SK-N-MC (cell line): Measurements from ENCODE around the gene CENPA.
A peak's percentile ranks its signal among the peaks of the same experiment; 100 is the strongest.

Source experiments
- DNase-seq: peaks from one replicate; pipeline ENCODE4 v3.0.0-alpha.2; 2011; ENCODE audit warnings: low read depth, low spot score
- H3K27ac ChIP-seq: fragments of 200-600 bp; sonication (generic); 2 replicates; pipeline ENCODE4 v1.5.1; 2016; ENCODE audit warnings: mixed run types
- H3K36me3 ChIP-seq: fragments of 200-600 bp; sonication (generic); 2 replicates; pipeline ENCODE4 v1.6.1; 2017; ENCODE audit warnings: antibody characterized with exemption, low read length, mixed read lengths; ENCODE audit not compliant: insufficient read depth
- H3K4me3 ChIP-seq: fragments of 200-600 bp; sonication (generic); 2 replicates; pipeline ENCODE4 v1.5.1; 2016
- H3K9ac ChIP-seq: fragments of 200-600 bp; sonication (generic); 2 replicates; pipeline ENCODE4 v1.8.0; 2017; ENCODE audit warnings: mixed run types, mixed read lengths; ENCODE audit not compliant: insufficient read length
- H3K9me3 ChIP-seq: fragments of 200-600 bp; sonication (generic); 2 replicates; pipeline ENCODE4 v1.6.1; 2017; ENCODE audit warnings: low read depth, mild to moderate bottlenecking, antibody characterized with exemption, low read length, moderate library complexity, mixed read lengths
- EZH2 ChIP-seq: fragments of 200-600 bp; sonication (generic); IDR thresholded peaks from one replicate; pipeline ENCODE4 v1.6.1; 2017; ENCODE audit warnings: antibody characterized with exemption
- FOXP2 ChIP-seq: optimal IDR thresholded peaks from 2 replicates; pipeline ENCODE3; 2011; ENCODE audit warnings: mild to moderate bottlenecking, moderate library complexity; ENCODE audit not compliant: insufficient read depth; ENCODE audit errors: extremely low read length, control extremely low read depth
- POLR2AphosphoS5 ChIP-seq: IDR thresholded peaks from 2 replicates; pipeline ENCODE4 v1.6.1; 2012; ENCODE audit warnings: mild to moderate bottlenecking, low read depth, low read length, borderline replicate concordance

The CENPA gene

DNA sequence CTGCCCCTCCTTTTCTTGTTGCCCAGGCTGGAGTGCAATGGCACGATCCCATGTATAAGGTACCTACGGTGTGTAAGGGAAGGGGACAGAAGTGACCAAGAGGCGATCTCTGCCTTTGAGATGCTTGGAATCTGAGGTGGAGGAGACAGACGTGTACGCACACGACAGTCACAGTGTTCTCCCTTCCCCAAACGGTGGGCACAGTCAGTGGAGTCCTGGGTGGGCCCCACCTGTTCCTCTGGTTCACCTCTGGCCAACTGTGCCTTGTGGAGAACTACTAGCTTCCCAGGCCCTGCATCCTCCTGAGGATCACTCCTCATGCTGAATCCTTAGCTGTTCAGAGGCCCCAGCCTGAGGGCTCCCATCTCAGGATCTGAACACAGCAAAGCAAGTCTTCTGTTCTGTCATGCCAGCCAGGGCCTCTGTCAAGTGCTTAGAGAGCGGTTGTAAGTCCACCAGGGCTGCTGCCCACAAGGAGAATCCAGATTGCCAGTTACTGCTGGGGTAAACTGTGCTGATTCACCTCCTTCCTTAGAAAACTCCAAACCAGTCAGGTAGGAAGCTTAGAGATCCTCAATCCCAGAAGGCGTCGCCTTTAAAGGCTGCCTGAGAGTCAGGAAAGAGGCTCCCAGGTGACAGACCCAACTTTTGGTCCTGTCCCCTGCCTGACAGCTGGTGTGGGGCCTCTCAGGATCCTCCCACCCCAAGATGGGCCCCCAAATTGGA, 20.2 kb upstream of the CENPA start:
- DNase-seq, result no peak
- no peak for TF ChIP-seq EZH2
- no peak for TF ChIP-seq POLR2AphosphoS5
- no peak for TF ChIP-seq FOXP2
- no peaks in the 10 kb centered on the region for H3K36me3 ChIP-seq
- H3K9me3 ChIP-seq, result no peaks in the 10 kb centered on the region
- peak overlapping the region; percentile 7 for H3K9ac ChIP-seq
- H3K4me3 ChIP-seq, result peak overlapping the region; percentile 88
- H3K27ac ChIP-seq, result no peak overlapping the region

GRCh38 chr2:26767129-26767528, 18.7 kb upstream of the CENPA start:
- no peak for DNase-seq
- Histone ChIP-seq H3K27ac (no peak overlapping the region), H3K36me3 (no peaks in the 10 kb centered on the region), H3K9ac (no peak overlapping the region), H3K4me3 (no peak overlapping the region), H3K9me3 (no peaks in the 10 kb centered on the region)
- TF ChIP-seq FOXP2 (no peak), POLR2AphosphoS5 (no peak), EZH2 (no peak)

DNA sequence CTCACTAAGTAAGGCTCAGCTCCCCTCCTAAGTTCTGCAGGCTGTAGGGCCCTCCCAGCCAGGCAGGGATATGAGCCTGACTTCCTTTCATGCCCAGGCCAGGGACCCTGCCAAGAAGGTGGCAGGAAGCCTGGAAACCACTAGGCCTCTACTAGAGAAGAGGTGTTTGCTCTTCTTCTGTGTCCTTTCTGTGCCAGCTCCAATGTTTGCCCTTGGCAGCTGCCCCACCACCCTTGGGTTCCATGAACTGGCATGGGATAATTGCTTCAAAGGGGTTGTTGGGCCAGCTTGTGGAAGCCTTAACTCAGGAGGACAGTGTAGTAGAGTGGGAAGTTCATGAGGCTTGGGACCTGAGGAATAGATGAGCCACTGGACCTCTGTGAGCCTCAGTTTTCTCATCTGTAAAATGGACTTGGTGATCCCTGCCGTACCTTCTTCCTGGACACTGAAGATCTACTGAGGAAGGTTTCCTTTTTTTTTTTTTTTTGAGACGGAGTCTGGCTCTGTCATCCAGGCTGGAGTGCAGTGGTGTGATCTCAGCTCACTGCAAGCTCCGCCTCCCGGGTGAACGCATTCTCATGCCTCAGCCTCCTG, 17.9 kb upstream of the CENPA start:
- TF ChIP-seq FOXP2 (no peak), POLR2AphosphoS5 (no peak), EZH2 (no peak)
- H3K27ac ChIP-seq, result no peak overlapping the region
- H3K36me3 ChIP-seq, result no peaks in the 10 kb centered on the region
- no peak for DNase-seq
- no peak overlapping the region for H3K4me3 ChIP-seq
- H3K9me3 ChIP-seq, result no peaks in the 10 kb centered on the region
- H3K9ac ChIP-seq, result no peak overlapping the region

- TF ChIP-seq POLR2AphosphoS5 (no peak), FOXP2 (no peak)
- Histone ChIP-seq H3K36me3 (no peaks in the 10 kb centered on the region), H3K9ac (no peak overlapping the region)
These were observed 17.1 kb upstream of the CENPA start for GRCh38 chr2:26768759-26769088.

DNA sequence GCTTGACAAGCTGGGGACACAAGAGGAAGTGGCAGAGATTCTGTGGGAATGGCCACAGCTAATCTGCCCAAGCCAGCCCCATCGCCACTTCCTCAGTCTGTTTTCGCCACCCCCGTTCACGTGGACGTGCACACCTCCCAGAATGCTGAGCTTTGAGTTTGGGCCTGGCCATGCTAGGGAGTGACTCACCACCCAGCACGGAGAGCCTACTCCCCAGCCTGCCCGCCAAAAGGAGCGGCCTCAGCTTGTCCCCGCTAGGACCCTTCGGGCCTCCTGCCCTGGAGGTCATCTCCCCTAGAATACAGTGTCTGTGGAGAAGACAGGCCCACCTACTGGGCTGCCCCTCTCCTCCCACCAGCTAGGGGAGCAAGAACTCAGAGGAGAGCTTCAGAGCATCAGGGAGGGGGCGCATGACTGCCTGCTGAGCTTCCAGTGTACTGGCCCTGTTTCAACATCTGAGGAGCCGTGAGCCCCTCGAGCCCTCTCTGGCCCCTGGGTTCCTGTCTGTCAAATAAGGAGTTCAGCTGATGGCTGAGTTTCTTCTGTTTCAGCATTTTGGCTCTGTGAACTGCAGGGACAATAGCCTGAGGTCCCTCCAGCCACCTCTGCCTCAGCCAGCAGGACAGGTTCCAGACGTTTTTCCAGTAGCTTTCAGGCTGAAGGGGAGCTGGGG, 16.6 kb upstream of the CENPA start:
- no peak for DNase-seq
- Histone ChIP-seq H3K4me3 (no peak overlapping the region), H3K9ac (no peak overlapping the region), H3K27ac (no peak overlapping the region), H3K9me3 (no peaks in the 10 kb centered on the region), H3K36me3 (no peaks in the 10 kb centered on the region)
- TF ChIP-seq FOXP2, result no peak
- no peak for TF ChIP-seq POLR2AphosphoS5
- TF ChIP-seq EZH2, result no peak

More at GRCh38 chr2:26768759-26769088, 17.1 kb upstream of the CENPA start:
- Histone ChIP-seq H3K4me3 (no peak overlapping the region), H3K9me3 (no peaks in the 10 kb centered on the region), H3K27ac (no peak overlapping the region)
- DNase-seq, result no peak

- Histone ChIP-seq H3K36me3 (peaks cover 9% of the 10 kb centered on the region; the same call in 1 of the 2 replicates), H3K4me3 (no peak overlapping the region), H3K9ac (no peak overlapping the region), H3K9me3 (no peaks in the 10 kb centered on the region), H3K27ac (no peak overlapping the region)
- no peak for DNase-seq
- TF ChIP-seq POLR2AphosphoS5, result no peak
- TF ChIP-seq EZH2, result no peak
These were observed 14.8 kb upstream of the CENPA start for GRCh38 chr2:26770986-26771586.

- TF ChIP-seq FOXP2 (no peak), EZH2 (no peak), POLR2AphosphoS5 (no peak)
- DNase-seq, result no peak
- peaks cover 10% of the 10 kb centered on the region; the same call in 1 of the 2 replicates for H3K36me3 ChIP-seq
- no peak overlapping the region for H3K9ac ChIP-seq
- no peaks in the 10 kb centered on the region for H3K9me3 ChIP-seq
- no peak overlapping the region for H3K4me3 ChIP-seq
- H3K27ac ChIP-seq, result no peak overlapping the region
These were observed 13.5 kb upstream of the CENPA start for GRCh38 chr2:26772064-26773001.

- Histone ChIP-seq H3K9ac (no peak overlapping the region), H3K9me3 (no peaks in the 10 kb centered on the region), H3K27ac (no peak overlapping the region), H3K36me3 (peaks cover 31% of the 10 kb centered on the region), H3K4me3 (no peak overlapping the region)
- DNase-seq, result no peak
- no peak for TF ChIP-seq POLR2AphosphoS5
- no peak for TF ChIP-seq EZH2
- TF ChIP-seq FOXP2, result no peak
These were observed 9.6 kb upstream of the CENPA start for GRCh38 chr2:26776195-26776800.
